Breast epithelium (tissue), 4 donors: ENCODE results near the gene PGBD5. TPM values are rescaled to one million over a fixed set of nuclear protein-coding genes. Genes with fewer than 3 reads are reported as not detected.

Source experiments
- DNase-seq, 2 donors: peaks; one replicate each; pipeline ENCODE4 v3.0.0-alpha.2; 2019; ENCODE audit warnings: low spot score in 2 of 2
- H3K27ac ChIP-seq, 2 donors: fragments of 200-600 bp; sonication (generic) in 1 of 2; one replicate each; pipeline ENCODE4 v1.5.1; 2016 to 2019; ENCODE audit warnings: mild to moderate bottlenecking in 1 of 2
- H3K27me3 ChIP-seq, 2 donors: fragments of 200-600 bp; sonication (generic) in 1 of 2; one replicate each; pipeline versions ENCODE4 v1.5.1 to v1.6.0; 2017 to 2019; ENCODE audit warnings: control low read depth in 1 of 2, mild to moderate bottlenecking in 1 of 2
- H3K36me3 ChIP-seq: fragments of 200-600 bp; one replicate; pipeline ENCODE4 v1.5.1; 2019
- H3K4me1 ChIP-seq, 2 donors: fragments of 200-600 bp; sonication (generic); one replicate each; pipeline ENCODE4 v1.5.1; 2016 to 2019; ENCODE audit warnings: control low read depth in 1 of 2
- H3K4me3 ChIP-seq, 3 donors: fragments of 200-600 bp; sonication (generic); 1 replicate in 2 of 3; 2 replicates in 1 of 3; pipeline ENCODE4 v1.5.1; 2016 to 2019; ENCODE audit warnings: mild to moderate bottlenecking in 3 of 3, moderate library complexity in 2 of 3
- H3K9me3 ChIP-seq, 2 donors: fragments of 200-600 bp; sonication (generic) in 1 of 2; one replicate each; pipeline ENCODE4 v1.5.1; 2016 to 2019; ENCODE audit warnings: control low read depth in 1 of 2
- POLR2A ChIP-seq: fragments of 450-650 bp; IDR thresholded peaks from one replicate; pipeline ENCODE4 v1.6.1; 2016; ENCODE audit warnings: antibody characterized with exemption, mild to moderate bottlenecking, moderate library complexity
- POLR2AphosphoS5 ChIP-seq, 3 donors: sonication (generic); formaldehyde crosslinking; IDR thresholded peaks; one replicate each; pipeline ENCODE4 v1.6.1; 2017; ENCODE audit warnings: antibody characterized with exemption in 3 of 3
- intact Hi-C: fragments of 100-400 bp; cut with DNase I; formaldehyde crosslinking; loops from one replicate; pipeline ENCODE4 v1.15.1; 2023; ENCODE audit warnings: low total_unique reads
- total RNA-seq, 3 donors: library from RNA; depleted of rRNA; stranded (reverse); fragments of >200 nt; gene quantifications; one replicate each; pipeline ENCODE4 v1.1.0, GENCODE V29; 2016
- TF ChIP-seq, protein P1 (sequence below), 3 donors: fragments of 450-650 bp; IDR thresholded peaks; one replicate each; pipeline ENCODE4 v1.5.1; 2016 to 2017; ENCODE audit warnings: antibody characterized with exemption in 3 of 3, mild to moderate bottlenecking in 3 of 3, moderate library complexity in 3 of 3

Gene PGBD5
- total RNA-seq, 3 donors from 2014 or later = 0.48 to 0.98 (median 0.59) TPM

DNA sequence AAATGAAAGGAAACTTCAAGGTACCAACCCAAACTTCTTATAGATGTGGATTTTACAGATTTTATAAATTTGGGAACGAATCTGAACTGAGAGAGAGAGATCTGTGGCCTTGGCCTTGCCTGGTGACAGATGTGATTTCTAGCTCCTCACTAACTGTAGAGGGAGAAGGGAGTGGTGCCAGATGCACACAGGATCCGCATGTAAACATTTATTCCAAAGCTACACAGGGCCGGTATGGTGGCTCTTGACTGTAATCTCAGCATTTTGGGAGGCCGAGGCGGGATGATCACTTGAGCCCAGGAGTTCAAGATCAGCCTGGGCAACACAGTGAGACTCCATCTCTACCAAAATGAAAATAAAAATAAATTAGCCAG is 77.1 kb downstream of the PGBD5 start:
- no peaks in the 10 kb centered on the region for H3K4me1 ChIP-seq
- TF ChIP-seq, protein P1, sequence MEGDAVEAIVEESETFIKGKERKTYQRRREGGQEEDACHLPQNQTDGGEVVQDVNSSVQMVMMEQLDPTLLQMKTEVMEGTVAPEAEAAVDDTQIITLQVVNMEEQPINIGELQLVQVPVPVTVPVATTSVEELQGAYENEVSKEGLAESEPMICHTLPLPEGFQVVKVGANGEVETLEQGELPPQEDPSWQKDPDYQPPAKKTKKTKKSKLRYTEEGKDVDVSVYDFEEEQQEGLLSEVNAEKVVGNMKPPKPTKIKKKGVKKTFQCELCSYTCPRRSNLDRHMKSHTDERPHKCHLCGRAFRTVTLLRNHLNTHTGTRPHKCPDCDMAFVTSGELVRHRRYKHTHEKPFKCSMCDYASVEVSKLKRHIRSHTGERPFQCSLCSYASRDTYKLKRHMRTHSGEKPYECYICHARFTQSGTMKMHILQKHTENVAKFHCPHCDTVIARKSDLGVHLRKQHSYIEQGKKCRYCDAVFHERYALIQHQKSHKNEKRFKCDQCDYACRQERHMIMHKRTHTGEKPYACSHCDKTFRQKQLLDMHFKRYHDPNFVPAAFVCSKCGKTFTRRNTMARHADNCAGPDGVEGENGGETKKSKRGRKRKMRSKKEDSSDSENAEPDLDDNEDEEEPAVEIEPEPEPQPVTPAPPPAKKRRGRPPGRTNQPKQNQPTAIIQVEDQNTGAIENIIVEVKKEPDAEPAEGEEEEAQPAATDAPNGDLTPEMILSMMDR (IDR thresholded peaks at IDR 0.05) = no peak
- TF ChIP-seq POLR2A (no peak), POLR2AphosphoS5 (IDR thresholded peaks at IDR 0.05) (no peak)
- H3K36me3 ChIP-seq = no peaks in the 10 kb centered on the region
- H3K27ac ChIP-seq = no peak overlapping the region
- no peaks in the 10 kb centered on the region for H3K9me3 ChIP-seq
- H3K27me3 ChIP-seq = no peaks in the 10 kb centered on the region
- intact Hi-C loops = loop anchor here (5.0 kb wide), 1 partner anchor 83 kb away; no protein-coding TSS in a partner anchor
- DNase-seq = no peak
- H3K4me3 ChIP-seq = no peak overlapping the region

DNA sequence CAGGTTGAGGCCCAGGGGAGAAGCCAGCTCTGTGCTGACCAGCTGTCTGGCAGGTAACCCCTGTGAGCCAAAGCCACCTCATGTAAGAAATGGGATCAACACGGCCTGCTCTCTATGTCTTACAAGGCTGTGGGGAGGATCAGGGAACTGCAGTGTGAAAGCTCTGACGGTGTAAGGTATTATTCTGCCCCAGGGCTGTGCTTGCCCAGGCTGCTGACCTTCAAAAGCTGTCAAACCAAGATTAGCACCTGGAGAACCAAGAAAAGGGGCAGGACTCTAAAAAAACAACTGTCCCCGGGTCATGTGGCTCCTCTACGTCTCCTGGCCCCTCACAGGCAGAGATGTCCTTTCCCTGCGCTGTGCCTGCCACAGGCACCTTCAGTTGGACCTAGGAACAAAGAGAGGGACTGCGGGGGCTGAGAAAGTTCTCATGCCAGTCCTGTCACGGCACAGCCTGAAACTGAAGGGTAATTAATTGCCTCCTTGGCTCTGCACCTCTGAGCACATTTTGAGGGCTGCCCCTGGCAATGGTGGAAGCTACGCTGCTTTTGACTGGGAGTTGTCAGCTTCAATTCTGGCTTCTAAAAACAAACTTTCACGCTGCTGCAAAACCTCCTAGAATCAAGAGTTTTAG is 77.6 kb downstream of the PGBD5 start:
- Histone ChIP-seq H3K4me1 (no peaks in the 10 kb centered on the region), H3K4me3 (no peak overlapping the region), H3K27me3 (no peaks in the 10 kb centered on the region), H3K9me3 (no peaks in the 10 kb centered on the region), H3K27ac (no peak overlapping the region), H3K36me3 (no peaks in the 10 kb centered on the region)
- no peak for DNase-seq
- intact Hi-C loops = loop anchor here (5.0 kb wide), 1 partner anchor 84 kb away; no protein-coding TSS in a partner anchor
- no peak for TF ChIP-seq POLR2AphosphoS5 (IDR thresholded peaks at IDR 0.05)

DNA sequence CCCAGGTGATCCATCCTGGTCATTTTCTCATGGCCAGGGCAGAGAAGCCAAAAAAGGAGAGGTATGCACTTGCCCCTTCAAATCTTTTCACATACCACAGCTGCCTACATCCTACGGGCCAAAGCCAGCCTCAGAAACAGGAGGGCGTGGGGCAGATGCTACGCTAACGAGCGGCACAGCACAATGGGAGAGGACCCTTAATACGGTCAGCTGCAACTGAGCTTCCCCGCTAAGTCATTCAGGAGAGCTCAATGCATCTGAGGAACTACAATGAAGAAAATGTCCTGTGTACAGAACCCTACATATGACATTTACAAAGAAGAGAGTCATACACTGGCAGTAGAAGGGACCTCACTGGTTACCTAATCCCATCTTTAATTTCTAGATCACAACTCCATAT is 78.2 kb downstream of the PGBD5 start:
- Histone ChIP-seq H3K4me3 (no peak overlapping the region), H3K27ac (no peak overlapping the region), H3K9me3 (no peaks in the 10 kb centered on the region), H3K27me3 (no peaks in the 10 kb centered on the region), H3K36me3 (no peaks in the 10 kb centered on the region), H3K4me1 (no peaks in the 10 kb centered on the region)
- intact Hi-C loops = loop anchor here (5.0 kb wide), 1 partner anchor 84 kb away; no protein-coding TSS in a partner anchor
- TF ChIP-seq, protein P1 (IDR thresholded peaks at IDR 0.05) = no peak
- TF ChIP-seq POLR2A = no peak
- TF ChIP-seq POLR2AphosphoS5 (IDR thresholded peaks at IDR 0.05) = no peak
- no peak for DNase-seq

DNA sequence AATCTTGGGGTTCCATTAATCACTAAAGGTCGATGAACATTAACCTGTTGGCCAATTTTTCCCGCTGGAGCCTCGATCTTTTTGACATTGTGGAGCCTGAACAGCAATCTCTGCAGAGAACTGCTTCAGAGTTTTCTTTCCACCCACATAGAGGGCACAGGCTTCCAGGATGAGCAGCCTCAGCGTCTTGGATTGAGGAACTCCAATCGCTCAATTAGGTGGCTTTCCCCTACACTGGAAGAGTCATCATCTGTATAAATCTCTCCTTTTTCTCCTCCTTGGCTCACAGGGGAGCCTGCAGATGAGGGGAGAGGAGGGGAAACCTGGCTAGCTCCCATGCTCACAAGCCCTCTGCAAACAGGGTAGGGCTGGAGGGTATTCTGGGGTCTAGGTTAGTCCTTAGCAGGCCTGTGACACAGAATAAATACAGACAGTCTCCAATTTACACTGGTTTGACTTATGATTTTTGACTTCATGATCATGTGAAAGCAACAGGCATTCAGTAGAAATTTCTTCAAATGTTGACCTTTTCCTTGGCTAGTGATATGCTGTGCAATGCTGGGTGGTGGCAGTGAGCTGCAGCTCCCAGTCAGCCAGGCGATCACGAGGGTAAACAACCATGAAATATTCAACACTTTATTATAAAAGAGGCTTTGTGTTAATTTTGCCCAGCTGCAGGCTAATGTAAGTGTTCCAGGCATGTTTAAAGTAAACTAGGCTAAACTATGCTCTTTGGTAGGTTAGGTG is 80.8 kb downstream of the PGBD5 start:
- TF ChIP-seq, protein P1 (IDR thresholded peaks at IDR 0.05) = no peak
- no peak for TF ChIP-seq POLR2AphosphoS5 (IDR thresholded peaks at IDR 0.05)
- TF ChIP-seq POLR2A = no peak
- H3K4me3 ChIP-seq = no peak overlapping the region
- H3K36me3 ChIP-seq = no peaks in the 10 kb centered on the region
- peaks cover 0 to 3% of the 10 kb centered on the region in 2 donors for H3K27me3 ChIP-seq
- no peaks in the 10 kb centered on the region for H3K9me3 ChIP-seq
- H3K4me1 ChIP-seq = no peaks in the 10 kb centered on the region
- no peak for DNase-seq
- intact Hi-C loops = loop anchor here (5.0 kb wide), 1 partner anchor 87 kb away; no protein-coding TSS in a partner anchor
- H3K27ac ChIP-seq = no peak overlapping the region

DNA sequence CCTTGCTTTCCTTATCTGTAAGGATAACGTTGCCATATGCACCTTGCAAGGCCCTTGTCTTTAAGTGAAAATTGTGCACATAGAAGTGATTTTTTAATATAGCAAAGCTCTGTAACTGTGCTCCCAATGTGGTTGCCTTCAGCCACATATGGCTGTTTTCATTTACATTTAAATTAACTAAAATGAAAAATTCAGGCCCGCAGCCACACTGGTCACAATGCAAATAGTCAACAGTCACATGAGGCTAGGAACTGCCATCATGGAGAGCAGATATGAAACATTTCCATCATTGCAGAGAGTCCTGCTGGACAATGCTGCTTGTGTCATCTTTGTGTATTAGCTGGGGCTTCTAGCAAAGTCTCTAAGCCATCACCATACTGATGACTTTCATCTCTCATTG is 83.4 kb downstream of the PGBD5 start:
- Histone ChIP-seq H3K27me3 (peaks cover 0 to 3% of the 10 kb centered on the region in 2 donors), H3K4me3 (no peak overlapping the region), H3K4me1 (no peaks in the 10 kb centered on the region), H3K36me3 (no peaks in the 10 kb centered on the region), H3K27ac (no peak overlapping the region), H3K9me3 (no peaks in the 10 kb centered on the region)
- intact Hi-C loops = no loop called here
- TF ChIP-seq, protein P1 (IDR thresholded peaks at IDR 0.05) = no peak
- TF ChIP-seq POLR2AphosphoS5 (IDR thresholded peaks at IDR 0.05) = no peak
- TF ChIP-seq POLR2A = no peak
- DNase-seq = no peak
